Astrocyte of the spinal cord (primary cell): Measurements from ENCODE around the gene CLCN3.
"Not testable (repeated sequence)": the region's sequence is repeated elsewhere in the genome, so short reads cannot be mapped to it uniquely, and the experiment has no call there.

ENCODE experiments used
- DNase-seq: peaks from one replicate; pipeline ENCODE4 v3.0.0; 2011; ENCODE audit warnings: low read depth, low spot score
- H3K4me3 ChIP-seq: 2 replicates; pipeline ENCODE4 v1.5.1; 2011; ENCODE audit warnings: low read depth, mild to moderate bottlenecking, low read length, moderate library complexity
- in situ Hi-C: cut with HindIII; loops from 2 replicates; pipeline ENCODE4 v1.10.0; 2017; ENCODE audit warnings: low sequenced_read_pairs
- TF ChIP-seq, protein P1 (sequence below): IDR thresholded peaks from 2 replicates; pipeline ENCODE4 v1.5.1; 2012; ENCODE audit warnings: low read depth, mild to moderate bottlenecking, low read length, inconsistent platforms

CLCN3 gene

GRCh38 chr4:169761846-169762245 is 141.5 kb downstream of the CLCN3 start:
- H3K4me3 ChIP-seq = no peak overlapping the region
- no peak for DNase-seq
- TF ChIP-seq, protein P1, sequence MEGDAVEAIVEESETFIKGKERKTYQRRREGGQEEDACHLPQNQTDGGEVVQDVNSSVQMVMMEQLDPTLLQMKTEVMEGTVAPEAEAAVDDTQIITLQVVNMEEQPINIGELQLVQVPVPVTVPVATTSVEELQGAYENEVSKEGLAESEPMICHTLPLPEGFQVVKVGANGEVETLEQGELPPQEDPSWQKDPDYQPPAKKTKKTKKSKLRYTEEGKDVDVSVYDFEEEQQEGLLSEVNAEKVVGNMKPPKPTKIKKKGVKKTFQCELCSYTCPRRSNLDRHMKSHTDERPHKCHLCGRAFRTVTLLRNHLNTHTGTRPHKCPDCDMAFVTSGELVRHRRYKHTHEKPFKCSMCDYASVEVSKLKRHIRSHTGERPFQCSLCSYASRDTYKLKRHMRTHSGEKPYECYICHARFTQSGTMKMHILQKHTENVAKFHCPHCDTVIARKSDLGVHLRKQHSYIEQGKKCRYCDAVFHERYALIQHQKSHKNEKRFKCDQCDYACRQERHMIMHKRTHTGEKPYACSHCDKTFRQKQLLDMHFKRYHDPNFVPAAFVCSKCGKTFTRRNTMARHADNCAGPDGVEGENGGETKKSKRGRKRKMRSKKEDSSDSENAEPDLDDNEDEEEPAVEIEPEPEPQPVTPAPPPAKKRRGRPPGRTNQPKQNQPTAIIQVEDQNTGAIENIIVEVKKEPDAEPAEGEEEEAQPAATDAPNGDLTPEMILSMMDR = no peak
- in situ Hi-C loops = no loop called here

DNA sequence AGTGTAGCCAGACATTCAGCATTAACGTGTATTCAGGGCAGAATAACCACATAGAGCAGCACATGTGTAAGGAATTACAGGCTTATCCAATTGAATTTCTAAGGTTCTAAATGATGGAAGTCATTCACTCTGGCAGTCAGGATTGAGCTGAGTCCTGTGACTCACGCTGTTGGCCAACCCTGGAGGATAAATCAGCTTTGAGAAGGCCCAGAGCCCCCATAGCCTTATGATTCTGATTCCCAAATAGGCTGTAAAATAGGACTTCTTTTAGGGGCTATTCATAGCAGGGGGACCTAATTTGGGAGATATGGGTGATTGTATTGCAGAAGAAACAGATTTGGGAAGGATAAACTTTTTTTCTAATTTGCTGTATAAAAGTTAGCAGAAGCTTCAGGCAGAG is 145.5 kb downstream of the CLCN3 start:
- no peak overlapping the region for H3K4me3 ChIP-seq
- in situ Hi-C loops = no loop called here
- no peak for DNase-seq
- TF ChIP-seq, protein P1 = no peak

DNA sequence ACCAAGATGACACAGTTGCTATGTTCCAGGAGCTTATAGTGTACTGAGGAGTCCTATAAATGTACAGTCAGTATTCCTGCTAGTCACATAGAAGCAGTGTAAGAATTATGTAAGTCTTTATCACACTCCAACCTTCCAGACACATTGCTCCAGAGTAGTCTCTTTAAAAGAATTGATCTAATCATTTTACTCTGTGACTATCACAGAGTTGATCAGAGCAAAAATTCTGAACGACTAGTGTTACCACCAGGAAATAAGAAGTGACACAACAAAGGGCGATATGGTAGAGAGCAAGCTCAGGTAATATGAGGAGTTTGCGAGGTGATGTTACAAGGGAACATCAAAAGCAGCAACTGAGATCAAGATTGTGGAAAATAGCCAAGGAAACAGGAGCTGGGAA is 146.4 kb downstream of the CLCN3 start:
- H3K4me3 ChIP-seq = no peak overlapping the region
- DNase-seq = no peak
- TF ChIP-seq, protein P1 = no peak
- in situ Hi-C loops = no loop called here

DNA sequence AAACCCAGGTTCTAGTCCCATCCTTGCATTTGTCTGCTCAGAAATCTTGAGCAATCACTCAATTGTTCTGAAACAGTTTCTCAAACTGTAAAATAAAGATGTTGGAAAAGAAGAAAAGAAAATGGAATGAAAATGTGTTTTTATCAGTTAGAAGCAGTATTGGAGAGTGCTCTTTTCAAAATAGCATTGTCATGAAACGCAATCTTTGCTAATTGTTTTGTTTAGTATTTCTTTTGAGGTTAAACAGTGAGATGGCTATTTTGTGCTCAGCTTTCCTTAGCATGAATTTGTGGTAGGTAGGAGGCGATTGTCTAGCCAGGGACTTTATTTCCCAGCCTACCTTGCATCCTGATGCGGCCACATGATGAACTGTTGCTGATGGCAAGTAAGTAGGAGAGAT is 148.0 kb downstream of the CLCN3 start:
- TF ChIP-seq, protein P1 = no peak
- DNase-seq = no peak
- in situ Hi-C loops = no loop called here
- H3K4me3 ChIP-seq = no peak overlapping the region

- TF ChIP-seq, protein P1 = no peak
- no peak for DNase-seq
- H3K4me3 ChIP-seq = no peak overlapping the region
- in situ Hi-C loops = no loop called here
Measured at GRCh38 chr4:169770416-169770815, 150.0 kb downstream of the CLCN3 start.

GRCh38 chr4:169771556-169772080 is 151.2 kb downstream of the CLCN3 start:
- in situ Hi-C loops, DNase-seq, H3K4me3 ChIP-seq: not testable (repeated sequence)
